ENCODE measurements around the gene VAMP5. TPM values are rescaled to one million over a fixed set of nuclear protein-coding genes. Genes with fewer than 3 reads are reported as not detected.
"Not testable (repeated sequence)": the region's sequence is repeated elsewhere in the genome, so short reads cannot be mapped to it uniquely, and the experiment has no call there.

Gene VAMP5
- total RNA-seq, 1 donor from 2014 or later: not detected

DNA sequence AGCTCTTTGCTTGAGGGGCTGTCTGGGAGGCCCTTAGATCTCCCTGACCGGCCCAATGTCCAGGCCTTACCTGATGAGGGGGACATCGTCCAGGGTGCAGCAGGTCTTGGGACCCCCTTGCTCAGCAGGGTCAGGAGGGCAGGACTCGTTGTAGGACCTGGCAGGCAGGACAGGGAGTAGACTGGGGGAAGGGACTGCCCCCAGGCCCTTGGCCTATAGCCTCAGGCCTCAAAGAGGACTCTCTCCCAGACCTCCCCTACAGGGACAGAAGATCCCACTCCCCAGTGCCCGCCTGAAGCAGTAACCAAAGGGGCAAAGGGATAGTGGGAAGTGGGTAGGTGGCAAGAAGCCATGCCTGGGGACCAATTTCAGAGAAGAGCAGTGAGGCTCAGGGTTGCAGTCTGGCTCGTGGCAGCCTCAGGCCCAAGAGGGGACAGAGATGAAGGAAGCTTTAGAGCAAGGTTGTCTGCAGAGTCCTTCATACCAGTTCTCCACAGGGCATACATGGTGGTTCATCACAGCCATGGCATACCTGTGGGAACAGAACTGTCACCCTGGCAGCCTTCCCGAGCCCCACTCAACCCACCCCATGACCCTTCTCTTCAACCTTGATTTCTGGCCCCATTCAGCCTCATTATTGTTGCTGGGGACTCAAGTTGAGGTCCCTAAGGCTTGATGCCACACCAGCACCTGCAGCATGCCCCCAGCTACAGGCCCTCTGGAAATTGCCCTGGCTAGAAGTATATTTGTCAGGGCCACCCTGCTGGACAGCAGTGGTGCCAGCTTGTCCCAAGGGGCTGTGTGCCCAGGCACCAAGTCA is 16.9 kb downstream of the VAMP5 start:
- Mint-ChIP-seq H3K36me3 (ENCODE audit: unreplicated experiment) (peaks cover 8% of the 10 kb centered on the region), H3K27me3 (ENCODE audit: unreplicated experiment) (no peaks in the 10 kb centered on the region), H3K27ac (ENCODE audit: unreplicated experiment) (no peak overlapping the region), H3K4me1 (ENCODE audit: unreplicated experiment) (peaks cover 42% of the 10 kb centered on the region), H3K9me3 (ENCODE audit: unreplicated experiment) (no peaks in the 10 kb centered on the region), H3K4me3 (ENCODE audit: unreplicated experiment) (peak overlapping the region; percentile 82)
- no peak for DNase-seq (ENCODE audit: extremely low spot score, unreplicated experiment)
- TF ChIP-seq CTCF (IDR thresholded peaks at IDR 0.05): no peak

- no peak for TF ChIP-seq CTCF (IDR thresholded peaks at IDR 0.05)
- peak; percentile 87 for DNase-seq (ENCODE audit: extremely low spot score, unreplicated experiment)
These were observed 17.7 kb downstream of the VAMP5 start for GRCh38 chr2:85601771-85602475.

DNA sequence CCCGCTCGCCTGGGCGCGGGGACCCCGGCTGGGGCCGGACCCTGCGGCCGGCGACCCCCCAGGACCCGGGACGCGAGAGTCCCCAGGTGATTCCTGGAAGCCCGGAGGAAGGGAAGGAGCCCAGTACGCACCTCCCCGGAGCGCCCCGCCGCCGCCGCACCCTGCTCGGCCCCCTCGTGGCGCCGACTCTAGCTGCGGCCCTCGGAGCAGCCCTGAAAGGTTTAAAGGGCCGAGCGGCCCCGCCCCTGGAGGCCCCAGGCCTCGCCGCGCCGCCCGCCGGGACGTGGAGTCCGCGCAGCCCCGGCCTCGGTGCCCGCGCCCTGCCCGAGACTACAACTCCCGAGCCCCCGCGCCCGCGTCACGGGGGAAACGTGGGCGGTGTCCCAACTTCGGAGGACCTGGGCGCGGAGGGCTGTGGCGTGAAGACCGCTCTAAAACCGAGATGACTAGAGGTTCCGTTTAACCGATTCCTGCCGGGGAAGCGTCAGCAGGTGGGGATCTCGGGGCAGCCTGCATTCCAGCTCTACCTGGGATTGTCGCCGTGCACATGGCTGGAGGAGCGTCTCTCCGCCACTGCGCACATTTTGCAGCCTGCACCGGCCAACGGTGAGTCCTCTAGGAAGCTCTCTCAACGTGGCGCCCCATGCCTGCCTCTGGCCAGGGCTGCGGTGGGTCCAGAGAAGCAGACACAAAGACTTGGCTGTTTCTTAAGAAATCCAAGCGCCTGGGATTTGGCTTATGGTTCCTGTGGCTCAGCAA is 18.4 kb downstream of the VAMP5 start, which contains the start of gene TMEM150A:
Gene TMEM150A, minus strand, starts transcription at position 223 of the 759 bp plus-strand sequence. CDS start 750 bp downstream, outside the sequence.
- Mint-ChIP-seq H3K27ac (ENCODE audit: unreplicated experiment) (peak within 1 kb of the TSS; percentile 91), H3K9me3 (ENCODE audit: unreplicated experiment) (no peaks in the 10 kb centered on the region), H3K36me3 (ENCODE audit: unreplicated experiment) (peaks cover 8% of the 10 kb centered on the region), H3K4me3 (ENCODE audit: unreplicated experiment) (peak within 1 kb of the TSS; percentile 84), H3K27me3 (ENCODE audit: unreplicated experiment) (no peaks in the 10 kb centered on the region), H3K4me1 (ENCODE audit: unreplicated experiment) (peaks cover 42% of the 10 kb centered on the region)
- DNase-seq (ENCODE audit: extremely low spot score, unreplicated experiment): peak; percentile 96
- TF ChIP-seq CTCF (IDR thresholded peaks at IDR 0.05): peak; percentile 46

More at GRCh38 chr2:85601771-85602475, 17.7 kb downstream of the VAMP5 start:
- Mint-ChIP-seq H3K27ac (ENCODE audit: unreplicated experiment) (peak overlapping the region; percentile 57), H3K27me3 (ENCODE audit: unreplicated experiment) (no peaks in the 10 kb centered on the region), H3K4me3 (ENCODE audit: unreplicated experiment) (peak overlapping the region; percentile 82), H3K9me3 (ENCODE audit: unreplicated experiment) (no peaks in the 10 kb centered on the region), H3K36me3 (ENCODE audit: unreplicated experiment) (peaks cover 7% of the 10 kb centered on the region), H3K4me1 (ENCODE audit: unreplicated experiment) (peaks cover 41% of the 10 kb centered on the region)

DNA sequence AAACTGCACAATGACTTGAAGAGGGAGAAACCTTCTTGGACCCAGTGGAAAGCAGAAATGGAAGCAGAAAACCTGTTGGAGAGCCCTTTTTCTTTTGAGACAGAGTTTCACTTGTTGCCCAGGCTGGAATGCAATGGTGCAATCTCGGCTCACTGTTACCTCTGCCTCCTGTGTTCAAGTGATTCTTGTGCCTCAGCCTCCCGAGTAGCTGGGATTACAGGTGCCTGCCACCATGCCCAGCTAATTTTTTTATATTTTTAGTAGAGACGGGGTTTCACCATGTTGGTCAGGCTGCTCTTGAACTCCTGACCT is 19.9 kb downstream of the VAMP5 start:
- DNase-seq (ENCODE audit: extremely low spot score, unreplicated experiment); H3K9me3 Mint-ChIP-seq (ENCODE audit: unreplicated experiment); H3K27me3 Mint-ChIP-seq (ENCODE audit: unreplicated experiment): not testable (repeated sequence)
- Mint-ChIP-seq H3K27ac (ENCODE audit: unreplicated experiment) (peak overlapping the region; percentile 91), H3K36me3 (ENCODE audit: unreplicated experiment) (peaks cover 11% of the 10 kb centered on the region), H3K4me1 (ENCODE audit: unreplicated experiment) (peaks cover 47% of the 10 kb centered on the region), H3K4me3 (ENCODE audit: unreplicated experiment) (peak overlapping the region; percentile 84)

GRCh38 chr2:85604568-85605339 is 20.5 kb downstream of the VAMP5 start:
- no peak for TF ChIP-seq CTCF (IDR thresholded peaks at IDR 0.05)
- DNase-seq (ENCODE audit: extremely low spot score, unreplicated experiment): no peak
- Mint-ChIP-seq H3K27me3 (ENCODE audit: unreplicated experiment) (no peaks in the 10 kb centered on the region), H3K4me1 (ENCODE audit: unreplicated experiment) (peaks cover 50% of the 10 kb centered on the region), H3K36me3 (ENCODE audit: unreplicated experiment) (peaks cover 12% of the 10 kb centered on the region), H3K4me3 (ENCODE audit: unreplicated experiment) (peak overlapping the region; percentile 26), H3K9me3 (ENCODE audit: unreplicated experiment) (no peaks in the 10 kb centered on the region), H3K27ac (ENCODE audit: unreplicated experiment) (peak overlapping the region; percentile 70)
